Thyroid gland (tissue), 4 donors: ENCODE measurements around the gene RFX7. TPM values are rescaled to one million over a fixed set of nuclear protein-coding genes. Genes with fewer than 3 reads are reported as not detected.

Experiments
- DNase-seq, 2 donors: peaks; one replicate each; pipeline ENCODE4 v3.0.0-alpha.2; 2019
- H3K27ac ChIP-seq, 3 donors: fragments of 200-600 bp; sonication (generic); 1 replicate in 2 of 3; 2 replicates in 1 of 3; pipeline ENCODE4 v1.5.1; 2016 to 2019; ENCODE audit warnings: mild to moderate bottlenecking in 1 of 3, moderate library complexity in 1 of 3
- H3K27me3 ChIP-seq: fragments of 200-600 bp; sonication (generic); one replicate; pipeline ENCODE4 v1.5.1; 2019
- H3K36me3 ChIP-seq, 2 donors: fragments of 200-600 bp; sonication (generic); one replicate each; pipeline ENCODE4 v1.5.1; 2016 to 2019
- H3K4me1 ChIP-seq, 2 donors: fragments of 200-600 bp; sonication (generic); one replicate each; pipeline ENCODE4 v1.5.1; 2017 to 2019
- H3K4me3 ChIP-seq, 3 donors: fragments of 200-600 bp; sonication (generic); replicated peaks in 1 of 3; 1 replicate in 2 of 3; 2 replicates in 1 of 3; pipeline ENCODE4 v1.5.1; 2016; ENCODE audit warnings: mild to moderate bottlenecking in 1 of 3
- H3K9me3 ChIP-seq: fragments of 200-600 bp; sonication (generic); one replicate; pipeline ENCODE4 v1.5.1; 2017
- POLR2A ChIP-seq, 2 donors: fragments of 450-650 bp; IDR thresholded peaks; one replicate each; pipeline ENCODE4 v1.6.1; 2017; ENCODE audit warnings: antibody characterized with exemption in 2 of 2, mild to moderate bottlenecking in 2 of 2, moderate library complexity in 1 of 2
- WGBS, 2 donors: methylation state at CpG; one replicate each; pipeline ENCODE4 v1.1.5; 2017; 5-methylcytosine and 5-hydroxymethylcytosine counted together
- intact Hi-C: fragments of 100-400 bp; cut with DNase I; formaldehyde crosslinking; loops from one replicate; pipeline ENCODE4 v1.15.1; 2023
- total RNA-seq, 4 donors: library from RNA; depleted of rRNA; stranded (reverse); fragments of >200 nt; gene quantifications; one replicate each; pipeline ENCODE4 v1.2.3, GENCODE V29; 2016
- TF ChIP-seq, protein P1 (sequence below), 6 experiments: fragments of 200-600 bp in 3 of 6; fragments of 450-650 bp in 3 of 6; sonication (generic) in 3 of 6; IDR thresholded peaks; one replicate each; pipeline ENCODE4 v1.5.1; 2016 to 2019; ENCODE audit warnings: antibody characterized with exemption in 6 of 6, mild to moderate bottlenecking in 2 of 6, inconsistent platforms in 1 of 6, moderate library complexity in 1 of 6

RFX7 gene
- total RNA-seq, 4 donors from 2014 or later, result 9.7 to 12.6 (median 11.4) TPM

GRCh38 chr15:56150204-56150603 is 93.5 kb downstream of the RFX7 start:
- intact Hi-C loops, result no loop called here
- DNase-seq, result no peak
- H3K27me3 ChIP-seq, result no peaks in the 10 kb centered on the region
- H3K4me3 ChIP-seq, result no peak overlapping the region
- H3K4me1 ChIP-seq, result no peaks in the 10 kb centered on the region
- WGBS, 2 donors, result 90 to 93% methylated on average over 6 of the region's 6 CpGs
- H3K36me3 ChIP-seq, result no peaks in the 10 kb centered on the region
- TF ChIP-seq POLR2A (IDR thresholded peaks at IDR 0.05), result no peak
- TF ChIP-seq, protein P1, sequence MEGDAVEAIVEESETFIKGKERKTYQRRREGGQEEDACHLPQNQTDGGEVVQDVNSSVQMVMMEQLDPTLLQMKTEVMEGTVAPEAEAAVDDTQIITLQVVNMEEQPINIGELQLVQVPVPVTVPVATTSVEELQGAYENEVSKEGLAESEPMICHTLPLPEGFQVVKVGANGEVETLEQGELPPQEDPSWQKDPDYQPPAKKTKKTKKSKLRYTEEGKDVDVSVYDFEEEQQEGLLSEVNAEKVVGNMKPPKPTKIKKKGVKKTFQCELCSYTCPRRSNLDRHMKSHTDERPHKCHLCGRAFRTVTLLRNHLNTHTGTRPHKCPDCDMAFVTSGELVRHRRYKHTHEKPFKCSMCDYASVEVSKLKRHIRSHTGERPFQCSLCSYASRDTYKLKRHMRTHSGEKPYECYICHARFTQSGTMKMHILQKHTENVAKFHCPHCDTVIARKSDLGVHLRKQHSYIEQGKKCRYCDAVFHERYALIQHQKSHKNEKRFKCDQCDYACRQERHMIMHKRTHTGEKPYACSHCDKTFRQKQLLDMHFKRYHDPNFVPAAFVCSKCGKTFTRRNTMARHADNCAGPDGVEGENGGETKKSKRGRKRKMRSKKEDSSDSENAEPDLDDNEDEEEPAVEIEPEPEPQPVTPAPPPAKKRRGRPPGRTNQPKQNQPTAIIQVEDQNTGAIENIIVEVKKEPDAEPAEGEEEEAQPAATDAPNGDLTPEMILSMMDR (IDR thresholded peaks at IDR 0.05), result no peak
- no peaks in the 10 kb centered on the region for H3K9me3 ChIP-seq
- no peak overlapping the region for H3K27ac ChIP-seq

DNA sequence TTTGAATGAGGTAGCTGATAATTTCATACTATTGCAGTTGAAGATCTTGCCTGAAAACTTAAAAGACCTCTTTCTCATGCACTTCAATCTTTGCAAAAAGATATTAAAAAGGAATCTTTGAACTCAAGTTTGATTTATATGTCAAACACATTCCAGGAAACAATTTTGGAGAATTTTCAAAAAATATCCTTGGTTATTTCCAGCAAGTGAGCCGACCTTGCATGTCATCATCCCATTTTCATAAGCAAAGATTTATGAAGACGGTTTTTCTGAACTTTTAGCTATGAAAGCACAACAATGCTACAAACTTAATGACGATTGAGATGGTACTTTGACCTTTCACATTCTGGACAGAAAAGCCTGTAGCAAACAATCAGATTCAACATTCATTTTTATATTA is 95.6 kb downstream of the RFX7 start:
- H3K4me1 ChIP-seq, result no peaks in the 10 kb centered on the region
- no peak overlapping the region for H3K4me3 ChIP-seq
- TF ChIP-seq POLR2A (IDR thresholded peaks at IDR 0.05), result no peak
- TF ChIP-seq, protein P1 (IDR thresholded peaks at IDR 0.05), result no peak
- H3K27me3 ChIP-seq, result no peaks in the 10 kb centered on the region
- H3K27ac ChIP-seq, result no peak overlapping the region
- intact Hi-C loops, result no loop called here
- no peak for DNase-seq
- H3K9me3 ChIP-seq, result no peaks in the 10 kb centered on the region
- H3K36me3 ChIP-seq, result no peaks in the 10 kb centered on the region
- 85 to 92% methylated on average over 3 of the region's 3 CpGs for WGBS, 2 donors

DNA sequence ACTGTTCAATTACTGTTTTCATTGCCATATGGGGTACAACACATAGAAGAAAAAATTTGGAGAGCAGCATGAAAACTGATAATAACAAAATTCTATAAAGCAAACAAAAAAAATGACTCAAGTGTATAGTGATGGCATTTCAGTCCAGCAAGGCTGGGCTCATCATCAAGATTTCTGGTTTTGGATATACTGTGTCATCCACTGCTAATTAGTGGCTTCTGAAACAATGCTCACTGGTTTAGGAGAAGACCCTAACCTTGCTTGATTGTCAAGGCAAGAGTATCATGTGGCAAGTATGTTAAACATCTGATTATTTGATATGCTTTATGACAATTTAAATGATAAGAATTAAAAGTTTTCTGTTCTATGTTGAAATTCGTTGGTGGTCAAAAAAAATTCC is 96.9 kb downstream of the RFX7 start:
- TF ChIP-seq POLR2A (IDR thresholded peaks at IDR 0.05), result no peak
- TF ChIP-seq, protein P1 (IDR thresholded peaks at IDR 0.05), result no peak
- DNase-seq, result no peak
- peaks cover 0 to 3% of the 10 kb centered on the region in 2 donors for H3K36me3 ChIP-seq
- H3K9me3 ChIP-seq, result no peaks in the 10 kb centered on the region
- no peak overlapping the region for H3K4me3 ChIP-seq
- WGBS, 2 donors, result 82 to 93% methylated on average over 1 of the region's 1 CpG
- H3K27ac ChIP-seq, result no peak overlapping the region
- no peaks in the 10 kb centered on the region for H3K27me3 ChIP-seq
- intact Hi-C loops, result no loop called here
- H3K4me1 ChIP-seq, result no peaks in the 10 kb centered on the region

- intact Hi-C loops, result no loop called here
- Histone ChIP-seq H3K27ac (no peak overlapping the region), H3K4me3 (no peak overlapping the region), H3K27me3 (no peaks in the 10 kb centered on the region), H3K4me1 (no peaks in the 10 kb centered on the region), H3K36me3 (peaks cover 0 to 4% of the 10 kb centered on the region in 2 donors), H3K9me3 (no peaks in the 10 kb centered on the region)
- TF ChIP-seq, protein P1 (IDR thresholded peaks at IDR 0.05), result no peak
- no peak for TF ChIP-seq POLR2A (IDR thresholded peaks at IDR 0.05)
- no peak for DNase-seq
Measured at GRCh38 chr15:56128081-56128480, 115.6 kb downstream of the RFX7 start.

DNA sequence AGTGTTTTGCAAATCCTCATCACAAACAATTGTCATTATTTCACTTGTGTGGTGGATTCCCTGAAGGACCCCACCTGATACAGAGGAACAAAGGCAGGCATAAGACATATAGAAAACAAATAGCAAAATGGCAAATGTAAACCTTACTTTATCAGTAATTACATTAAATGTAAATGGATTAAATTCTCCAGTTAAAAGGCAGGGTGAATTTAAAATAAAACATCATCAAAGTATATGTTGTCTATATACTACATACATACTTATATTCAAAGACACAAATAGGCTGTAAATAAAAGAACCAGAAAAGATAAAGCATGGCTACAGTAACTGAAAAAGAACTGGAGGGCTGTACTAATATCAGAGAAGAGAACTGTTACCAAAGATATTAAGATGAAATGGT is 117.3 kb downstream of the RFX7 start:
- no peak overlapping the region for H3K4me3 ChIP-seq
- H3K27ac ChIP-seq, result no peak overlapping the region
- no peak for DNase-seq
- TF ChIP-seq, protein P1 (IDR thresholded peaks at IDR 0.05), result no peak
- TF ChIP-seq POLR2A (IDR thresholded peaks at IDR 0.05), result no peak
- H3K9me3 ChIP-seq, result no peaks in the 10 kb centered on the region
- intact Hi-C loops, result no loop called here
- H3K27me3 ChIP-seq, result no peaks in the 10 kb centered on the region
- peaks cover 0 to 4% of the 10 kb centered on the region in 2 donors for H3K36me3 ChIP-seq
- no peaks in the 10 kb centered on the region for H3K4me1 ChIP-seq
